ENCODE results near the gene SNRNP25.

- TF ChIP-seq REST (IDR thresholded peaks at IDR 0.05; ENCODE audit: insufficient read depth in 1 of 2, low read depth in 2 of 2, low read length in 2 of 2) (no peak), TAF1 (IDR thresholded peaks at IDR 0.05; ENCODE audit: borderline replicate concordance, insufficient read depth, low read length) (no peak), POLR2AphosphoS5 (IDR thresholded peaks at IDR 0.05; ENCODE audit: low read depth, low read length) (no peak), FOXP2 (optimal IDR thresholded peaks at IDR 0.05; ENCODE audit: borderline replicate concordance, extremely low read depth, extremely low read length, insufficient read depth) (no peak)
Observed at GRCh38 chr16:50769-51591, 2.6 kb upstream of the SNRNP25 start.
